ENCODE data around the gene EXOC6B. TPM values are rescaled to one million over a fixed set of nuclear protein-coding genes. Genes with fewer than 3 reads are reported as not detected.

Gene EXOC6B
- total and polyA plus RNA-seq, 3 donors from 2014 or later: 27.7 to 45.2 (median 31.7) TPM

DNA sequence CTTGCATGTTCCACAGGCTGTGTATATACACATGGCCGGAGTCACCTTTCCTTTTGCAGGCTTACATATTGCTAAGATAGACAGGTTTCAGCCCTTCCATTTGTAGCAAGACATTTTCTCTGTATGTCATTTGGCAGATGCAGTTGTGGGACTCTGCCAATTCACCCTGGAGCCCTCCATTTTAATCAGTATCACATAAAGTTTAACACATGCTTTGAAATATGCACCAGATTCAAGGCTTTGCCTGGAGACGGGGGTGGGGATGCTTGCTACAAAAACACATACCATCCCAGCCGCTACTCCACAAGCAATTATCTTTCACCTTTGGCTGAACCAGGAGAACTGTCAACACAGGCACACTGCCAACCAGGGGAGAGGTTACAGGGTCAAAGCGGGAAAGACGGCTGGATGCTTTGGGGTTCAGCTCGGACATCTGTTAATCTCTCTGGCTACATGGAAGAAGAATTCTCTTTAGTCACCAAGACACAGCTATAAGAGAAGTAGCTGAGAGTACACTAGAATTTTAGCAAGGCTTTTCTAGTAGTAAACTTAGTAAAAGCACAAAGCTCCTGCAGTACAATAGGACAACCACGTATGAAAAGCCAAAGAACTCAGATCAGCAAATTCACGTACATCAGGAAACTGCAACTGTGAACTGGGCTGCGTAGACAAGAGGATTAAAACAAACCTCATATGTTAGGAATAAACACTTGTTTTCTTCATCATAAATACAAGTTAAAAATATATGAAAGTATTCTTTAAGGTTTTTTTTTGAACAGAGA is 130.9 kb downstream of the EXOC6B start:
- Histone ChIP-seq H3K9me3 (no peaks in the 10 kb centered on the region), H3K27me3 (no peaks in the 10 kb centered on the region), H3K4me1 (peaks cover 10% of the 10 kb centered on the region), H3K36me3 (ENCODE audit: low read depth, missing control alignments) (no peaks in the 10 kb centered on the region), H3K27ac (no peak overlapping the region), H3K4me3 (no peak overlapping the region)
- DNase-seq: peak; percentile 30
- TF ChIP-seq CTCF (IDR thresholded peaks at IDR 0.05) (no peak), POLR2A (IDR thresholded peaks at IDR 0.05) (no peak)
- intact Hi-C loops (cut with DNase I; ENCODE audit: low total_unique reads): no loop called here
- 36 to 38% methylated on average over 9 of the region's 9 CpGs for WGBS, 2 donors

DNA sequence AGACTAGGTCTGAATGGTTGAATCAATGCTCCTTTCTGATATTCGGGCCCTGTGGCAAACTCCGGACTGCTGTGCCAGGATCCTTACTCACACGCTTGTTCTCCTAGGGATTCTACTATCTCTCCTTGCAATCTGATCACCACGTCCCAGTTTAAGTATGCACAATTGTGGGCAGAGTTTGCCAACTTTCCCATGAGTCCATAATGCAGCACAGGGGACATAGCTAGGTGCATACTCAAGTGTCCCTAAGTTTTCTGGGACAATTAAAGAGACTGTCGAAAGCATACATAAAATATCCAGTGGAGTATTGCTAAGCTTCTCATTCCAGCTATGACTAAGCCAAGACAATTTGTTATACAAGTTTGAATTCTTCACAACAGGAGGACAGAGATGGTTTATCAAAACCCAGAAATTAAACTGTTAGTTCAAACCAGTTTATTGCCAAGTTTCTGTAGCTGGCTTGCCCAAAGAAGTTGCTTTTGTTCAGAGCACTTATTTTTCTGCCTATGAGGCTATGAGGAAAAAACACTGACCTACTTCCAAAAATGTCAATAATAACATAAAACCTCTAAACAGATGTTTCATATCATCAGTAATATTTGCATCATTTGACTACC is 136.1 kb downstream of the EXOC6B start:
- no peak overlapping the region for H3K27ac ChIP-seq
- DNase-seq: no peak
- H3K4me3 ChIP-seq: no peak overlapping the region
- intact Hi-C loops (cut with DNase I; ENCODE audit: low total_unique reads): no loop called here
- no peaks in the 10 kb centered on the region for H3K27me3 ChIP-seq
- H3K9me3 ChIP-seq: no peaks in the 10 kb centered on the region
- peaks cover 7% of the 10 kb centered on the region for H3K4me1 ChIP-seq
- 83 to 88% methylated on average over 5 of the region's 5 CpGs for WGBS, 2 donors
- H3K36me3 ChIP-seq (ENCODE audit: low read depth, missing control alignments): no peaks in the 10 kb centered on the region
- TF ChIP-seq CTCF (IDR thresholded peaks at IDR 0.05) (no peak), POLR2A (IDR thresholded peaks at IDR 0.05) (no peak)

DNA sequence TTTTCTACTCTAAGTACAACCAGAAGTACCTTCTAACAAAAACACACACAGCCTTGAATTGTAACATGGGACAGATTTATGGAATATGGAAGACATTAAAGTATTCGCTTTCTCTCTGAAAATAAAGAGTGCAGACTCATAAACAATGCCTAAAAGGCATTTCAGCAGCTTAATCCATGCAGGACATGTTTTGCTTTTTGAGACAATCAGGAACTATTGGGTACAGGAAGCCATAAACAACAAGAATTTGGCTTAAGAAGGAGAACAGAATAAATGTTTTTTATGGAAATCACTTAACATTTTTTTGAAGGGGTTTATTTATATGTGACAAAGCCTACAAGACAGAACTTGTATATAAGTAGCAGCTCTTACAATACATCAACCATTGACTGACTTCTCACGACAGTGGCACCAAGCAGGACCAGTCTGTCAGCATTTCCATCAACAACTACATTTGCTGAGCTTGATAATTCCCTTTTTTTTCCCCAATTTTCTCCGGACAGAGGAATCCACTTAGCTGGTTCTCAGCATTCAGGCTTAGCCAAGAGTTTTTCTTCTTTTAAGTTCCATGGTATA is 140.1 kb downstream of the EXOC6B start:
- intact Hi-C loops (cut with DNase I; ENCODE audit: low total_unique reads): no loop called here
- TF ChIP-seq CTCF (IDR thresholded peaks at IDR 0.05) (no peak), POLR2A (IDR thresholded peaks at IDR 0.05) (no peak)
- DNase-seq: no peak
- 79 to 86% methylated on average over 3 of the region's 3 CpGs for WGBS, 2 donors
- Histone ChIP-seq H3K9me3 (no peaks in the 10 kb centered on the region), H3K4me1 (no peaks in the 10 kb centered on the region), H3K4me3 (no peak overlapping the region), H3K27ac (no peak overlapping the region), H3K36me3 (ENCODE audit: low read depth, missing control alignments) (no peaks in the 10 kb centered on the region), H3K27me3 (no peaks in the 10 kb centered on the region)

DNA sequence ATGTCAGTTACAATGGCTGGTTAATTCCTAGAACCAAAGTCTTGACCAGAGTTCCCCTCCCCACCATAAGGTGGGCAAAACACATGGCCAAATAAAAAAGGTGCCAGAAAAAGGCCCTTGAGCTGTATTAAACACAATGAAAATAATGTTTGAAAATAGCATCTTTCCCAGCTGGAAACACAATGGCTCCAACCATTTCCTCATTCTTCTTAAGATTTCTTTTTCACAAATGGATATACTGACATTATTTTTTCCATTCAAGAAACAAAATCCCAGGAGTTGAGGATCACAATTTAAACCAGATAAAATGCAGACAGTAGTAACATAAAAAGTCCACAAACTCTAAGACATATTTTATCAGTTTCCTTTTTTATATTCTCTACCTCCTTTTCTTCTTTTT is 143.8 kb downstream of the EXOC6B start:
- no peaks in the 10 kb centered on the region for H3K36me3 ChIP-seq (ENCODE audit: low read depth, missing control alignments)
- intact Hi-C loops (cut with DNase I; ENCODE audit: low total_unique reads): no loop called here
- H3K4me1 ChIP-seq: no peaks in the 10 kb centered on the region
- TF ChIP-seq CTCF (IDR thresholded peaks at IDR 0.05): no peak
- no peak for TF ChIP-seq POLR2A (IDR thresholded peaks at IDR 0.05)
- no peak overlapping the region for H3K4me3 ChIP-seq
- H3K27me3 ChIP-seq: no peaks in the 10 kb centered on the region
- no peak overlapping the region for H3K27ac ChIP-seq
- no peaks in the 10 kb centered on the region for H3K9me3 ChIP-seq
- no peak for DNase-seq
